Suprapubic skin (tissue), 4 donors: ENCODE measurements around the gene RNF31. TPM values are rescaled to one million over a fixed set of nuclear protein-coding genes. Genes with fewer than 3 reads are reported as not detected.

Experiments
- DNase-seq, 2 donors: peaks; one replicate each; pipeline ENCODE4 v3.0.0-alpha.2; 2019; ENCODE audit warnings: low spot score in 2 of 2
- H3K27ac ChIP-seq: fragments of 200-600 bp; sonication (generic); one replicate; pipeline ENCODE4 v1.5.1; 2019
- H3K27me3 ChIP-seq: fragments of 200-600 bp; sonication (generic); one replicate; pipeline ENCODE4 v1.5.1; 2019
- H3K36me3 ChIP-seq: fragments of 200-600 bp; sonication (generic); one replicate; pipeline ENCODE4 v1.5.1; 2019
- H3K4me1 ChIP-seq: fragments of 200-600 bp; sonication (generic); one replicate; pipeline ENCODE4 v1.5.1; 2019
- H3K4me3 ChIP-seq: fragments of 200-600 bp; sonication (generic); one replicate; pipeline ENCODE4 v1.5.1; 2019; ENCODE audit warnings: mild to moderate bottlenecking
- H3K9me3 ChIP-seq: fragments of 200-600 bp; sonication (generic); one replicate; pipeline ENCODE4 v1.5.1; 2019
- EP300 ChIP-seq: sonication (generic); formaldehyde crosslinking; IDR thresholded peaks from one replicate; pipeline ENCODE4 v1.6.1; 2017; ENCODE audit warnings: antibody characterized with exemption
- POLR2A ChIP-seq, 2 donors: fragments of 450-650 bp; IDR thresholded peaks; one replicate each; pipeline ENCODE4 v1.6.1; 2017; ENCODE audit warnings: antibody characterized with exemption in 2 of 2, mild to moderate bottlenecking in 2 of 2, moderate library complexity in 2 of 2
- POLR2AphosphoS5 ChIP-seq, 3 donors: sonication (generic); formaldehyde crosslinking; IDR thresholded peaks; one replicate each; pipeline ENCODE4 v1.6.1; 2017; ENCODE audit warnings: antibody characterized with exemption in 3 of 3
- WGBS: methylation state at CpG from one replicate; pipeline ENCODE4 v1.1.5; 2018; 5-methylcytosine and 5-hydroxymethylcytosine counted together
- total RNA-seq, 4 donors: library from RNA; depleted of rRNA; stranded (reverse); fragments of >200 nt; gene quantifications; one replicate each; pipeline ENCODE4 v1.1.0, GENCODE V29; 2016
- TF ChIP-seq, protein P1 (sequence below), 2 donors: fragments of 200-600 bp in 1 of 2; fragments of 450-650 bp in 1 of 2; sonication (generic) in 1 of 2; IDR thresholded peaks; one replicate each; pipeline ENCODE4 v1.5.1; 2016 to 2019; ENCODE audit warnings: antibody characterized with exemption in 2 of 2, mild to moderate bottlenecking in 1 of 2, moderate library complexity in 1 of 2

Gene RNF31
- total RNA-seq, 4 donors from 2014 or later: 62.3 to 97.2 (median 70.6) TPM

- no peak for DNase-seq
- H3K36me3 ChIP-seq: peaks cover 77% of the 10 kb centered on the region
- H3K27ac ChIP-seq: no peak overlapping the region
- H3K4me3 ChIP-seq: no peak overlapping the region
- no peaks in the 10 kb centered on the region for H3K9me3 ChIP-seq
- no peak for TF ChIP-seq EP300
- TF ChIP-seq POLR2A (IDR thresholded peaks at IDR 0.05): no peak
- no peak for TF ChIP-seq POLR2AphosphoS5 (IDR thresholded peaks at IDR 0.05)
- H3K4me1 ChIP-seq: no peaks in the 10 kb centered on the region
- WGBS: 87% methylated on average over 7 of the region's 7 CpGs
- no peaks in the 10 kb centered on the region for H3K27me3 ChIP-seq
Observed at GRCh38 chr14:24204163-24205146, 57.2 kb downstream of the RNF31 start.

DNA sequence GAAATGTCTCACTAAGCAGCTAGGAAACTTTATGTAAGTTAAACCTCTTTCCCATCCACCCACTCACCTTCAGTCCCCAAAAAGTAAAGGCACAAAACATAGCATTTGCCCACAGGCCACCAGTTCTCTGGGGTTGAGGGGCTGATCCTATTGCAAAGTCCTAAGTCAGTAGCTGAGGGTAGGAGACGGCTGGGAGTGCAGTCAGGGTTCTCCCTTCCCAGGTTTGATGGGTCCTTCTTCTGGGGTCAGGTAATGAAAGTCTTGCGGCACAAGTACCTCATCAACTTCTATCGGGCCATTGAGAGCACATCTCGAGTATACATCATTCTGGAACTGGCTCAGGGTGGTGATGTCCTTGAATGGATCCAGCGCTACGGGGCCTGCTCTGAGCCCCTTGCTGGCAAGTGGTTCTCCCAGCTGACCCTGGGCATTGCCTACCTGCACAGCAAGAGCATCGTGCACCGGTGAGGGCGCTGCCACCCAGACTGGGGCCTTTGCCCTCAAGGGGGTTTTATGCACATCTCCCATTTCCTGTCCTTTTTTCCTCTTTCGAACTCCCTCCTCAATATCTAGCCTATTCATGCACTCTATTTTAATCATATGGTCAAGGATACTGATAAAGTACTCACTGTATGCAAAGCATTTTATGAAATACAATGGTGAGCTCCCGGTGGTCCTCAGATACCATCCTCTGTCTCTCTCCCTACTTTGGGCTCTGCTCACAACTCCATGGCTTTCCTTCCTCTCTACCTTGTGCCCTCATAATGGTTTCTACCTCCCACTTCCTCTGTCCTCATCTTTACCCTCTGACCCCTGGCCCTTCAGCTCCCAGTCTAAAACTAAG is 59.2 kb downstream of the RNF31 start:
- 97% methylated on average over 11 of the region's 11 CpGs for WGBS
- TF ChIP-seq EP300 (no peak), POLR2A (IDR thresholded peaks at IDR 0.05) (no peak), POLR2AphosphoS5 (IDR thresholded peaks at IDR 0.05) (no peak)
- TF ChIP-seq, protein P1, sequence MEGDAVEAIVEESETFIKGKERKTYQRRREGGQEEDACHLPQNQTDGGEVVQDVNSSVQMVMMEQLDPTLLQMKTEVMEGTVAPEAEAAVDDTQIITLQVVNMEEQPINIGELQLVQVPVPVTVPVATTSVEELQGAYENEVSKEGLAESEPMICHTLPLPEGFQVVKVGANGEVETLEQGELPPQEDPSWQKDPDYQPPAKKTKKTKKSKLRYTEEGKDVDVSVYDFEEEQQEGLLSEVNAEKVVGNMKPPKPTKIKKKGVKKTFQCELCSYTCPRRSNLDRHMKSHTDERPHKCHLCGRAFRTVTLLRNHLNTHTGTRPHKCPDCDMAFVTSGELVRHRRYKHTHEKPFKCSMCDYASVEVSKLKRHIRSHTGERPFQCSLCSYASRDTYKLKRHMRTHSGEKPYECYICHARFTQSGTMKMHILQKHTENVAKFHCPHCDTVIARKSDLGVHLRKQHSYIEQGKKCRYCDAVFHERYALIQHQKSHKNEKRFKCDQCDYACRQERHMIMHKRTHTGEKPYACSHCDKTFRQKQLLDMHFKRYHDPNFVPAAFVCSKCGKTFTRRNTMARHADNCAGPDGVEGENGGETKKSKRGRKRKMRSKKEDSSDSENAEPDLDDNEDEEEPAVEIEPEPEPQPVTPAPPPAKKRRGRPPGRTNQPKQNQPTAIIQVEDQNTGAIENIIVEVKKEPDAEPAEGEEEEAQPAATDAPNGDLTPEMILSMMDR (IDR thresholded peaks at IDR 0.05): no peak
- peaks cover 93% of the 10 kb centered on the region for H3K36me3 ChIP-seq
- H3K4me3 ChIP-seq: no peak overlapping the region
- no peaks in the 10 kb centered on the region for H3K9me3 ChIP-seq
- no peaks in the 10 kb centered on the region for H3K4me1 ChIP-seq
- H3K27ac ChIP-seq: no peak overlapping the region
- no peak for DNase-seq
- H3K27me3 ChIP-seq: no peaks in the 10 kb centered on the region

DNA sequence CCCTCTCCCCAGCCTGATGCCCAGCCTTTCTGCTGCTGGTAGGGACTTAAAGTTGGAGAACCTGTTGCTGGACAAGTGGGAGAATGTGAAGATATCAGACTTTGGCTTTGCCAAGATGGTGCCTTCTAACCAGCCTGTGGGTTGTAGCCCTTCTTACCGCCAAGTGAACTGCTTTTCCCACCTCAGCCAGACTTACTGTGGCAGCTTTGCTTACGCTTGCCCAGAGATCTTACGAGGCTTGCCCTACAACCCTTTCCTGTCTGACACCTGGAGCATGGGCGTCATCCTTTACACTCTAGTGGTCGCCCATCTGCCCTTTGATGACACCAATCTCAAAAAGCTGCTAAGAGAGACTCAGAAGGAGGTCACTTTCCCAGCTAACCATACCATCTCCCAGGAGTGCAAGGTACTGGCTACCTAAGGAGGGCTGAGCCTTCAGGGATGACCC is 59.8 kb downstream of the RNF31 start:
- Histone ChIP-seq H3K36me3 (peaks cover 88% of the 10 kb centered on the region), H3K4me3 (no peak overlapping the region), H3K27ac (no peak overlapping the region), H3K27me3 (no peaks in the 10 kb centered on the region), H3K9me3 (no peaks in the 10 kb centered on the region), H3K4me1 (peaks cover 4% of the 10 kb centered on the region)
- DNase-seq: no peak
- WGBS: 98% methylated on average over 5 of the region's 5 CpGs
- TF ChIP-seq POLR2AphosphoS5 (IDR thresholded peaks at IDR 0.05) (no peak), POLR2A (IDR thresholded peaks at IDR 0.05) (no peak), EP300 (no peak)
- TF ChIP-seq, protein P1 (IDR thresholded peaks at IDR 0.05): no peak

- WGBS: 97% methylated on average over 2 of the region's 2 CpGs
- Histone ChIP-seq H3K36me3 (peaks cover 83% of the 10 kb centered on the region), H3K27me3 (no peaks in the 10 kb centered on the region), H3K4me1 (peaks cover 8% of the 10 kb centered on the region), H3K4me3 (no peak overlapping the region), H3K9me3 (no peaks in the 10 kb centered on the region), H3K27ac (no peak overlapping the region)
- TF ChIP-seq POLR2AphosphoS5 (IDR thresholded peaks at IDR 0.05) (no peak), EP300 (no peak), POLR2A (IDR thresholded peaks at IDR 0.05) (no peak)
- TF ChIP-seq, protein P1 (IDR thresholded peaks at IDR 0.05): no peak
- no peak for DNase-seq
Observed at GRCh38 chr14:24207625-24208024, 60.3 kb downstream of the RNF31 start.

Other genes starting within 250 kb of the RNF31 start
- gene DHRS4, start 193.7 kb upstream of the RNF31 start, total RNA-seq: 10 to 100 TPM; 24.0 to 35.8 (median 30.5) TPM
- gene DHRS4L2, start 158.6 kb upstream of the RNF31 start, total RNA-seq: 10 to 100 TPM; 17.5 to 27.9 (median 21.0) TPM
- gene CARMIL3, start 95.5 kb upstream of the RNF31 start, total RNA-seq: 10 to 100 TPM in 1 of 4 donors, 1 to 10 TPM in 3; 5.9 to 11.2 (median 7.7) TPM
- not detected for gene CPNE6, start 75.9 kb upstream of the RNF31 start, total RNA-seq
- gene PCK2, start 53.2 kb upstream of the RNF31 start, total RNA-seq: 10 to 100 TPM in 3 of 4 donors, 1 to 10 TPM in 1; 9.2 to 25.1 (median 14.4) TPM
- 10 to 100 TPM; 64.2 to 71.7 (median 68.3) TPM for gene DCAF11, start 32.7 kb upstream of the RNF31 start, total RNA-seq
- gene NRL, start 32.5 kb upstream of the RNF31 start, total RNA-seq: 1 to 10 TPM; 2.2 to 2.9 (median 2.3) TPM
- 1 to 10 TPM in 3 of 4 donors, not detected in 1; 1.7 to 3.4 (median 2.3) TPM for gene FITM1, start 16.8 kb upstream of the RNF31 start, total RNA-seq
- gene PSME1, start 11.3 kb upstream of the RNF31 start, total RNA-seq: 100 to 1,000 TPM in 2 of 4 donors, 10 to 100 TPM in 2; 72.3 to 113 (median 91.1) TPM
- gene EMC9, start 5.9 kb upstream of the RNF31 start, total RNA-seq: 10 to 100 TPM; 10.9 to 22.0 (median 14.1) TPM
- 10 to 100 TPM; 39.3 to 75.2 (median 47.0) TPM for gene PSME2, start 888 bp upstream of the RNF31 start, total RNA-seq
- gene IRF9, start 13.8 kb downstream of the RNF31 start, total RNA-seq: 10 to 100 TPM; 31.1 to 45.2 (median 37.5) TPM
- gene REC8, start 24.6 kb downstream of the RNF31 start, total RNA-seq: 10 to 100 TPM in 2 of 4 donors, 1 to 10 TPM in 2; 2.5 to 17.2 (median 10.2) TPM
- gene IPO4, start 41.3 kb downstream of the RNF31 start, total RNA-seq: 10 to 100 TPM; 43.0 to 90.5 (median 58.0) TPM
- gene TM9SF1, start 47.9 kb downstream of the RNF31 start, total RNA-seq: 10 to 100 TPM; 38.1 to 58.3 (median 53.4) TPM
- gene TSSK4, start 58.2 kb downstream of the RNF31 start, total RNA-seq: not detected
- gene CHMP4A, start 66.0 kb downstream of the RNF31 start, total RNA-seq: 10 to 100 TPM; 47.2 to 86.3 (median 63.6) TPM
- gene MDP1, start 68.6 kb downstream of the RNF31 start, total RNA-seq: 10 to 100 TPM; 10.9 to 18.2 (median 11.5) TPM
- 100 to 1,000 TPM in 3 of 4 donors, 10 to 100 TPM in 1; 54.7 to 137 (median 104) TPM for gene NEDD8, start 84.9 kb downstream of the RNF31 start, total RNA-seq
- 10 to 100 TPM; 25.4 to 49.7 (median 47.8) TPM for gene GMPR2, start 85.4 kb downstream of the RNF31 start, total RNA-seq
- 10 to 100 TPM; 43.0 to 61.0 (median 54.3) TPM for gene TINF2, start 95.1 kb downstream of the RNF31 start, total RNA-seq
- 100 to 1,000 TPM; 127 to 144 (median 130) TPM for gene TGM1, start 115.7 kb downstream of the RNF31 start, total RNA-seq
- gene RABGGTA, start 124.1 kb downstream of the RNF31 start, total RNA-seq: 10 to 100 TPM; 50.4 to 65.9 (median 53.1) TPM
- gene DHRS1, start 152.3 kb downstream of the RNF31 start, total RNA-seq: 100 to 1,000 TPM in 1 of 4 donors, 10 to 100 TPM in 3; 49.0 to 101 (median 82.1) TPM
- gene NOP9, start 152.4 kb downstream of the RNF31 start, total RNA-seq: 10 to 100 TPM; 19.8 to 31.2 (median 21.2) TPM
- 10 to 100 TPM; 23.4 to 32.7 (median 31.7) TPM for gene CIDEB, start 160.5 kb downstream of the RNF31 start, total RNA-seq
- 100 to 1,000 TPM; 131 to 184 (median 156) TPM for gene LTB4R2, start 162.6 kb downstream of the RNF31 start, total RNA-seq
- 100 to 1,000 TPM in 2 of 4 donors, 10 to 100 TPM in 2; 83.1 to 137 (median 117) TPM for gene LTB4R, start 164.0 kb downstream of the RNF31 start, total RNA-seq
- 10 to 100 TPM in 2 of 4 donors, 1 to 10 TPM in 2; 3.9 to 33.2 (median 13.9) TPM for gene ADCY4, start 187.6 kb downstream of the RNF31 start, total RNA-seq
- gene RIPK3, start 192.5 kb downstream of the RNF31 start, total RNA-seq: 10 to 100 TPM in 2 of 4 donors, 1 to 10 TPM in 2; 6.8 to 13.7 (median 11.1) TPM
- gene NFATC4, start 220.7 kb downstream of the RNF31 start, total RNA-seq: 10 to 100 TPM; 10.8 to 25.3 (median 12.2) TPM